Endothelial cell of umbilical vein (primary cell): ENCODE results near the gene NXN. TPM values are rescaled to one million over a fixed set of nuclear protein-coding genes. Genes with fewer than 3 reads are reported as not detected.
A peak's percentile ranks its signal among the peaks of the same experiment; 100 is the strongest.

Source experiments
- BruUV-seq: library from RNA; stranded (reverse); fragments of 400-500 nt; replicated peaks from 2 replicates; lab custom pipeline; 2021; lab: Mats Ljungman, UMichigan
- CTCF ChIA-PET: fragments of 300-600, 350-600 bp; sonication (Branson Sonifier 250); formaldehyde crosslinking; loops from one replicate; lab custom pipeline; 2021; ENCODE audit warnings: antibody characterized with exemption, inconsistent platforms; lab: Charles Lee
- POLR2A ChIA-PET: fragments of 300-600, 350-600 bp; sonication (Branson Sonifier 250); formaldehyde crosslinking; loops from one replicate; lab custom pipeline; 2021; ENCODE audit warnings: antibody characterized with exemption, inconsistent platforms; lab: Charles Lee
- DNase-seq: peaks from one replicate; pipeline ENCODE4 v3.0.0-alpha.2; 2011; ENCODE audit warnings: low read depth, low spot score
- FAIRE-seq: peaks from 2 replicates; lab custom pipeline; 2011; peaks lifted over from hg19 to GRCh38; lab: Jason Lieb, UNC
- H2AFZ ChIP-seq: 2 replicates; pipeline ENCODE4 v1.6.0; 2012; ENCODE audit warnings: low read depth, low read length, control low read depth, inconsistent platforms
- H3K27ac ChIP-seq: 2 replicates; pipeline ENCODE4 v1.5.1; 2011; ENCODE audit warnings: low read depth, mild to moderate bottlenecking, control low read depth, low read length, moderate library complexity; ENCODE audit not compliant: insufficient read depth
- H3K27me3 ChIP-seq, 2 experiments: 2 replicates each; pipeline versions ENCODE4 v1.6.0 to v1.6.1; 2011; ENCODE audit warnings: low read length in 2 of 2, mixed read lengths in 1 of 2; ENCODE audit not compliant: control insufficient read depth in 2 of 2, insufficient read depth in 2 of 2
- H3K36me3 ChIP-seq, 2 experiments: 2 replicates in 1 of 2; 3 replicates in 1 of 2; pipeline ENCODE4 v1.5.1; 2011; ENCODE audit warnings: low read length in 2 of 2, mild to moderate bottlenecking in 1 of 2, moderate library complexity in 1 of 2; ENCODE audit not compliant: control insufficient read depth in 2 of 2, insufficient read depth in 2 of 2; ENCODE audit errors: extremely low read depth in 1 of 2
- H3K4me1 ChIP-seq: 3 replicates; pipeline ENCODE4 v1.5.1; 2011; ENCODE audit warnings: mild to moderate bottlenecking, low read length; ENCODE audit not compliant: control insufficient read depth, insufficient read depth; ENCODE audit errors: extremely low read depth
- H3K4me2 ChIP-seq: 2 replicates; pipeline ENCODE4 v1.6.1; 2011; ENCODE audit warnings: low read length, control low read depth, mixed read lengths; ENCODE audit not compliant: insufficient read depth
- H3K4me3 ChIP-seq, 3 experiments: fragments of 200-600 bp in 1 of 3; sonication (generic), shearing (Covaris generic) in 1 of 3; replicated peaks in 1 of 3; 2 replicates each; pipeline ENCODE4 v1.5.1; 2011 to 2016; ENCODE audit warnings: control low read depth in 3 of 3, low read length in 3 of 3, mild to moderate bottlenecking in 2 of 3, inconsistent platforms in 1 of 3, low read depth in 1 of 3, moderate library complexity in 1 of 3; ENCODE audit not compliant: insufficient read depth in 1 of 3
- H3K79me2 ChIP-seq: 2 replicates; pipeline ENCODE4 v1.6.0; 2012; ENCODE audit warnings: low read length, inconsistent platforms; ENCODE audit not compliant: control insufficient read depth, insufficient read depth
- H3K9ac ChIP-seq: replicated peaks from 2 replicates; pipeline ENCODE3; 2011; ENCODE audit warnings: low read length, control low read depth; ENCODE audit not compliant: insufficient read depth; ENCODE audit errors: extremely low read depth
- H3K9me1 ChIP-seq: replicated peaks from 3 replicates; pipeline ENCODE4 v1.6.0; 2011; ENCODE audit warnings: mild to moderate bottlenecking, low read length; ENCODE audit not compliant: control insufficient read depth, insufficient read depth; ENCODE audit errors: extremely low read depth
- H3K9me3 ChIP-seq: replicated peaks from 2 replicates; pipeline ENCODE4 v1.5.1; 2012; ENCODE audit warnings: low read length, inconsistent platforms; ENCODE audit not compliant: control insufficient read depth, insufficient read depth
- H4K20me1 ChIP-seq: replicated peaks from 2 replicates; pipeline ENCODE3; 2011; ENCODE audit warnings: mild to moderate bottlenecking, low read length; ENCODE audit not compliant: control insufficient read depth, insufficient read depth; ENCODE audit errors: extremely low read depth
- CTCF ChIP-seq, 2 donors: IDR thresholded peaks; 1 replicate in 1 of 2; 2 replicates in 1 of 2; pipeline ENCODE4 v1.5.1; 2011; ENCODE audit warnings: low read length in 2 of 2, mild to moderate bottlenecking in 2 of 2, moderate library complexity in 2 of 2, control low read depth in 1 of 2, inconsistent platforms in 1 of 2, low read depth in 1 of 2; ENCODE audit not compliant: insufficient read depth in 1 of 2; ENCODE audit errors: extremely low read depth in 1 of 2
- EZH2 ChIP-seq: IDR thresholded peaks from 2 replicates; pipeline ENCODE4 v1.6.1; 2012; ENCODE audit warnings: borderline replicate concordance, low read depth, mild to moderate bottlenecking, moderate library complexity, low read length, inconsistent platforms; ENCODE audit not compliant: severe bottlenecking
- FOS ChIP-seq: IDR thresholded peaks from 2 replicates; pipeline ENCODE4 v1.6.1; 2011; ENCODE audit warnings: mild to moderate bottlenecking, low read length, moderate library complexity, borderline replicate concordance; ENCODE audit not compliant: insufficient read depth
- GATA2 ChIP-seq: IDR thresholded peaks from 2 replicates; pipeline ENCODE4 v1.7.0; 2011; ENCODE audit warnings: low read depth, mild to moderate bottlenecking, moderate library complexity, mixed read lengths, low read length; ENCODE audit not compliant: insufficient read length, insufficient read depth
- JUN ChIP-seq: IDR thresholded peaks from 2 replicates; pipeline ENCODE4 v1.6.1; 2011; ENCODE audit warnings: borderline replicate concordance, low read depth; ENCODE audit not compliant: insufficient read length, insufficient read depth
- MAX ChIP-seq: IDR thresholded peaks from 2 replicates; pipeline ENCODE4 v1.6.1; 2011; ENCODE audit not compliant: insufficient read depth, insufficient read length
- MYC ChIP-seq: IDR thresholded peaks from one replicate; pipeline ENCODE4 v1.6.1; 2011; ENCODE audit warnings: mild to moderate bottlenecking, low read depth, low read length
- POLR2A ChIP-seq: IDR thresholded peaks from 2 replicates; pipeline ENCODE4 v1.6.1; 2012; ENCODE audit warnings: low read depth, mild to moderate bottlenecking, control low read depth, low read length
- POLR2AphosphoS5 ChIP-seq: IDR thresholded peaks from 2 replicates; pipeline ENCODE4 v1.6.1; 2012; ENCODE audit warnings: low read depth, mild to moderate bottlenecking, control low read depth, low read length, moderate library complexity; ENCODE audit not compliant: insufficient read depth
- dilution Hi-C: fragments of 300-500 bp; cut with MboI; formaldehyde crosslinking; loops from one replicate; pipeline ENCODE4 v1.15.0; 2019; ENCODE audit warnings: low sequenced_read_pairs; ENCODE audit not compliant: extremely low pct_ligation_motif_present
- intact Hi-C: fragments of 100-400 bp; cut with micrococcal nuclease; formaldehyde crosslinking; loops from one replicate; pipeline ENCODE4 v1.10.0; 2022
- polyA plus RNA-seq, 4 experiments: library from polyadenylated mRNA; depleted of rRNA in 3 of 4; stranded (reverse) in 3 of 4; unstranded in 1 of 4; fragments of >200 nt; gene quantifications; 2 replicates each; pipeline versions ENCODE4 v1.2.1 to v1.2.3, GENCODE V29; 2011 to 2012; ENCODE audit warnings: missing spikeins in 1 of 4
- total RNA-seq: library from RNA; stranded (reverse); gene quantifications from 2 replicates; pipeline ENCODE4 v1.2.3, GENCODE V29; 2021

NXN gene
- total and polyA plus RNA-seq, 2 donors (not counting 3 experiments of a cell fraction or from before 2014, with no cell fraction given) = 69.5 to 77.3 TPM

GRCh38 chr17:1000597-1001461, 21.3 kb upstream of the NXN start:
- H3K36me3 ChIP-seq = peaks cover 0 to 4% of the 10 kb centered on the region in 2 experiments
- DNase-seq (peak; percentile 87), FAIRE-seq (peak; percentile 98)
- no peak overlapping the region for H2AFZ ChIP-seq
- no peaks in the 10 kb centered on the region for H3K27me3 ChIP-seq
- ChIA-PET CTCF (interaction anchor here (0.9 to 10.2 kb wide), 9 partner anchors 10 to 286 kb away, joined by 3 to 265 read pairs (median 5); partner anchors contain the start of gene VPS53), POLR2A (interaction anchor here (1.3 kb wide), 1 partner anchor 43 kb away, joined by 4 read pairs; no protein-coding TSS in a partner anchor)
- no TSS peak for BruUV-seq
- H3K9ac ChIP-seq = peak overlapping the region; percentile 50
- no peak overlapping the region for H3K4me3 ChIP-seq
- peaks cover 21% of the 10 kb centered on the region for H3K79me2 ChIP-seq
- dilution Hi-C loops (no loop called here), intact Hi-C loops (loop anchor here (1.0 kb wide), 1 partner anchor 55 kb away; no protein-coding TSS in a partner anchor)
- no peak for TF ChIP-seq GATA2
- no peak for TF ChIP-seq FOS
- peak; percentile 19 for TF ChIP-seq POLR2A
- TF ChIP-seq JUN = no peak
- peaks cover 70% of the 10 kb centered on the region for H3K4me1 ChIP-seq
- H3K9me1 ChIP-seq = no peaks in the 10 kb centered on the region
- peak overlapping the region; percentile 91 for H3K27ac ChIP-seq
- H3K9me3 ChIP-seq = no peaks in the 10 kb centered on the region
- H3K4me2 ChIP-seq = peak overlapping the region; percentile 16
- H4K20me1 ChIP-seq = no peaks in the 10 kb centered on the region

- no TSS peak for BruUV-seq
- dilution Hi-C loops (loop anchor here (25.0 kb wide), 1 partner anchor 211 kb away; the partner anchor contains the start of genes GLOD4 and MRM3), intact Hi-C loops (loop anchor here (5.0 kb wide), 2 partner anchors 586 to 856 kb away; a partner anchor contains a TSS)
- Histone ChIP-seq H3K79me2 (peaks cover 21% of the 10 kb centered on the region), H3K36me3 (peaks cover 0 to 4% of the 10 kb centered on the region in 2 experiments), H3K4me2 (peak overlapping the region; percentile 51), H3K9ac (peak overlapping the region; percentile 95), H3K27me3 (no peaks in the 10 kb centered on the region), H3K4me3 (peak overlapping the region in 1 of 3 experiments; percentile 86), H3K9me3 (no peaks in the 10 kb centered on the region), H3K27ac (no peak overlapping the region), H3K9me1 (no peaks in the 10 kb centered on the region), H4K20me1 (no peaks in the 10 kb centered on the region), H2AFZ (no peak overlapping the region), H3K4me1 (peaks cover 43% of the 10 kb centered on the region)
- FAIRE-seq = no peak
- ChIA-PET CTCF (interaction anchor here (1.2 to 4.3 kb wide), 6 partner anchors 9 to 119 kb away, joined by 4 to 48 read pairs (median 16); no protein-coding TSS in a partner anchor), POLR2A (no interaction called here)
- TF ChIP-seq CTCF (IDR thresholded peaks at IDR 0.05; ENCODE audit: extremely low read depth in 1 of 2, insufficient read depth in 1 of 2, low read depth in 1 of 2, low read length in 2 of 2) (no peak), JUN (no peak), FOS (no peak), EZH2 (no peak), GATA2 (no peak), MYC (no peak), MAX (no peak), POLR2A (no peak), POLR2AphosphoS5 (no peak)
- DNase-seq = no peak
Observed at GRCh38 chr17:998111-998510, 18.5 kb upstream of the NXN start.
